HepG2 (cell line): Measurements from ENCODE around the gene CEP250. TPM values are rescaled to one million over a fixed set of nuclear protein-coding genes. Genes with fewer than 3 reads are reported as not detected.
A peak's percentile ranks its signal among the peaks of the same experiment; 100 is the strongest.

Experiments used
- FLYWCH1 ChIP-seq: sonication (generic); formaldehyde crosslinking; IDR thresholded peaks from 2 replicates; pipeline ENCODE4 v1.8.1; 2023; ENCODE audit warnings: mild to moderate bottlenecking, missing genetic modification reagents
- GLI4 ChIP-seq: sonication (generic); formaldehyde crosslinking; IDR thresholded peaks from 2 replicates; pipeline ENCODE4 v1.5.1; 2020; ENCODE audit warnings: missing genetic modification reagents, mild to moderate bottlenecking, moderate library complexity, borderline replicate concordance
- GPBP1L1 ChIP-seq: sonication (generic); formaldehyde crosslinking; IDR thresholded peaks from 2 replicates; pipeline ENCODE4 v1.5.0; 2020; ENCODE audit warnings: mild to moderate bottlenecking, missing genetic modification reagents
- HNF1B ChIP-seq: sonication (generic); formaldehyde crosslinking; IDR thresholded peaks from 2 replicates; pipeline ENCODE4 v1.5.1; 2020; ENCODE audit warnings: mild to moderate bottlenecking, moderate library complexity, missing genetic modification reagents
- PAF1 ChIP-seq: IDR thresholded peaks from 2 replicates; pipeline ENCODE4 v1.6.1; 2016; ENCODE audit warnings: missing genetic modification reagents, missing compliant biosample characterization
- POGZ ChIP-seq: sonication (generic); formaldehyde crosslinking; IDR thresholded peaks from 2 replicates; pipeline ENCODE4 v1.4.0; 2020; ENCODE audit warnings: mild to moderate bottlenecking, missing genetic modification reagents
- POLR2AphosphoS5 ChIP-seq: IDR thresholded peaks from 2 replicates; pipeline ENCODE4 v1.6.1; 2012; ENCODE audit warnings: low read depth, low read length
- ZFX ChIP-seq: sonication (generic); formaldehyde crosslinking; IDR thresholded peaks from 2 replicates; pipeline ENCODE4 v1.4.0; 2020; ENCODE audit warnings: mild to moderate bottlenecking, low read depth, missing genetic modification reagents, moderate library complexity
- ZKSCAN5 ChIP-seq: sonication (generic); formaldehyde crosslinking; IDR thresholded peaks from 2 replicates; pipeline ENCODE4 v1.5.1; 2020; ENCODE audit warnings: mild to moderate bottlenecking, missing genetic modification reagents
- ZNF10 ChIP-seq: sonication (generic); formaldehyde crosslinking; IDR thresholded peaks from 2 replicates; pipeline ENCODE4 v1.4.0; 2020; ENCODE audit warnings: mild to moderate bottlenecking, low read depth, missing genetic modification reagents, borderline replicate concordance
- ZNF124 ChIP-seq: sonication (generic); formaldehyde crosslinking; IDR thresholded peaks from 2 replicates; pipeline ENCODE4 v1.4.0; 2020; ENCODE audit warnings: missing genetic modification reagents
- ZNF143 ChIP-seq: sonication (generic); formaldehyde crosslinking; IDR thresholded peaks from 2 replicates; pipeline ENCODE4 v1.4.0; 2020; ENCODE audit warnings: missing genetic modification reagents
- ZNF264 ChIP-seq: sonication (generic); formaldehyde crosslinking; IDR thresholded peaks from 2 replicates; pipeline ENCODE4 v1.4.0; 2020; ENCODE audit warnings: missing genetic modification reagents
- ZNF543 ChIP-seq: sonication (generic); formaldehyde crosslinking; IDR thresholded peaks from 2 replicates; pipeline ENCODE4 v1.4.0; 2020; ENCODE audit warnings: mild to moderate bottlenecking, missing genetic modification reagents
- ZNF782 ChIP-seq: sonication (generic); formaldehyde crosslinking; IDR thresholded peaks from 2 replicates; pipeline ENCODE4 v1.4.0; 2020; ENCODE audit warnings: missing genetic modification reagents, mild to moderate bottlenecking, borderline replicate concordance
- ZSCAN5A ChIP-seq: sonication (generic); formaldehyde crosslinking; IDR thresholded peaks from 2 replicates; pipeline ENCODE4 v1.8.0; 2022; ENCODE audit warnings: mild to moderate bottlenecking, missing genetic modification reagents, borderline replicate concordance
- polyA plus RNA-seq, 8 experiments: library from polyadenylated mRNA; depleted of rRNA in 3 of 8; stranded (reverse) in 7 of 8; unstranded in 1 of 8; fragments of >200 nt; fragmentation: Illumina TruSeq in 4 of 8; extraction: Trizol in 4 of 8; gene quantifications; 2 replicates each; pipeline versions ENCODE4 v1.2.1 to v1.2.3, GENCODE V29; 2011 to 2016; ENCODE audit warnings: low read depth in 4 of 8, missing spikeins in 1 of 8, mixed read lengths in 1 of 8; ENCODE audit not compliant: insufficient read depth in 1 of 8
- total RNA-seq, 5 experiments: library from RNA; depleted of rRNA; stranded (reverse); fragments of >200 nt; fragmentation: Illumina TruSeq; extraction: Trizol; gene quantifications; 2 replicates each; pipeline ENCODE4 v1.2.3, GENCODE V29; 2016; ENCODE audit warnings: low read depth in 1 of 5
- TF ChIP-seq, protein P1 (sequence below): sonication (generic); formaldehyde crosslinking; IDR thresholded peaks from 2 replicates; pipeline ENCODE4 v1.4.0; 2020; ENCODE audit warnings: missing genetic modification reagents, low read depth, mild to moderate bottlenecking, borderline replicate concordance
- TF ChIP-seq, protein P2 (sequence below): sonication (generic); formaldehyde crosslinking; conservative IDR thresholded peaks from 2 replicates; pipeline ENCODE4 v1.4.0; 2020; ENCODE audit warnings: missing genetic modification reagents

The CEP250 gene
- total and polyA plus RNA-seq, 2 of the 13 experiments (the other 11 are each of a cell fraction or from before 2014, with no cell fraction given) = 28.8 to 55.3 TPM

DNA sequence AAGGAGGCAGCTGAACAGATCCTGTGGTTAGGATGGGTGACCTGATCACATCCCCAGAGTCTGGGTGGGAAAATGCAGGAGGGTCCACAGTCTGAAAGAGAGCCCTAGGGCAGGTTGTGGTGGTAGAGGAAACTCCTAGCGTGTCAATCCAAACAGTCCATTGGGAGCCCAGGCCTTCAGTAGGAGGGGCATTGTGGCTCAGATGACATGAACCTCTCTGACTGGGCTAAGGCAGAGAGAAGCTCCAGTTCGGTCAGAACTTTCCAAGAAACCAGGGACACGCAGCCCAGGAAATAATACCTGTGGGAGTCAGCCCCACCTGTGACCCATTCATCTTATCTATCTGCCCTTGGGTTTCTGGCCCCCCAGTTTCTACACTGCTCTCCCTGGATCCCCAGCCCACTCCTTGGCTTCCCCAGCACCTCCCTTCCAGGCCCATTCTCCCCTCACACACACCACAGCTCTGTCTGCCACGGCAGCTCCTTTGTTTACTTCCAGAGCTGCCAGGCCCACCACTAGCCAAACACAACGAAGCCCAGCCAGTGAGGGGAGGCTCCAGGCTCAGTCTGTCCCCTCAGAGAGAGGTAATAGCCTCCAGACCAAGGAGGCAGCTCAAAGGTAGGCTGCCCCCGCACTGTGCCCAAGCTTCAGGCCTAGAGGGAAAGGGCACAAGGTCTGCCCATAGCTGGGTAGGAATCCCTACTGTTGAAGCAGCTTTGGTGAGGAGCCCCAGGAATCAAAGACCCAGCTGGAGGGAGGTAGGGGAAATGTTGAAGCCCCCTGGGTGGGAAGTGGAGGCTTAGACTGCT lies 23.6 kb upstream of the CEP250 start (continued):
- TF ChIP-seq HNF1B (no peak; the same call in 1 of the 2 replicates), ZNF264 (no peak), ZNF10 (CRISPR knock-in tag) (no peak), GPBP1L1 (CRISPR knock-in tag) (no peak), FLYWCH1 (CRISPR knock-in tag) (no peak), POLR2AphosphoS5 (no peak), GLI4 (no peak), ZKSCAN5 (CRISPR knock-in tag) (no peak), ZFX (CRISPR knock-in tag) (peak; percentile 88), POGZ (CRISPR knock-in tag) (no peak), PAF1 (CRISPR knock-in tag) (no peak), ZNF782 (CRISPR knock-in tag) (peak; percentile 54; the same call in 1 of the 2 replicates), ZNF543 (no peak), ZNF124 (no peak), ZNF143 (CRISPR knock-in tag) (no peak), ZSCAN5A (CRISPR knock-in tag) (no peak)
- TF ChIP-seq, protein P1, sequence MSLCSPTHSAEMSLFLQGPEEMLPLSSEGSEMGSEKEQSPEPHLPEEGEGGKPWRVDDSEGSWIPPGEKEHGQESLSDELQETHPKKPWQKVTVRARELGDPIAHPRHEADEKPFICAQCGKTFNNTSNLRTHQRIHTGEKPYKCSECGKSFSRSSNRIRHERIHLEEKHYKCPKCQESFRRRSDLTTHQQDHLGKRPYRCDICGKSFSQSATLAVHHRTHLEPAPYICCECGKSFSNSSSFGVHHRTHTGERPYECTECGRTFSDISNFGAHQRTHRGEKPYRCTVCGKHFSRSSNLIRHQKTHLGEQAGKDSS (CRISPR knock-in tag) = no peak
- TF ChIP-seq, protein P2, sequence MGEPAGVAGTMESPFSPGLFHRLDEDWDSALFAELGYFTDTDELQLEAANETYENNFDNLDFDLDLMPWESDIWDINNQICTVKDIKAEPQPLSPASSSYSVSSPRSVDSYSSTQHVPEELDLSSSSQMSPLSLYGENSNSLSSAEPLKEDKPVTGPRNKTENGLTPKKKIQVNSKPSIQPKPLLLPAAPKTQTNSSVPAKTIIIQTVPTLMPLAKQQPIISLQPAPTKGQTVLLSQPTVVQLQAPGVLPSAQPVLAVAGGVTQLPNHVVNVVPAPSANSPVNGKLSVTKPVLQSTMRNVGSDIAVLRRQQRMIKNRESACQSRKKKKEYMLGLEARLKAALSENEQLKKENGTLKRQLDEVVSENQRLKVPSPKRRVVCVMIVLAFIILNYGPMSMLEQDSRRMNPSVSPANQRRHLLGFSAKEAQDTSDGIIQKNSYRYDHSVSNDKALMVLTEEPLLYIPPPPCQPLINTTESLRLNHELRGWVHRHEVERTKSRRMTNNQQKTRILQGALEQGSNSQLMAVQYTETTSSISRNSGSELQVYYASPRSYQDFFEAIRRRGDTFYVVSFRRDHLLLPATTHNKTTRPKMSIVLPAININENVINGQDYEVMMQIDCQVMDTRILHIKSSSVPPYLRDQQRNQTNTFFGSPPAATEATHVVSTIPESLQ (CRISPR knock-in tag) = no peak
